Activated CD4-positive, alpha-beta T cell treated with anti-CD3 and anti-CD28 coated beads for 24 hours (primary cell): Measurements from ENCODE around the gene RAB13.
"Not testable (repeated sequence)": the region's sequence is repeated elsewhere in the genome, so short reads cannot be mapped to it uniquely, and the experiment has no call there.

Source experiments
- DNase-seq, 2 donors: peaks; one replicate each; pipeline ENCODE4 v3.0.0-alpha.2; 2020; ENCODE audit warnings: low read depth in 2 of 2

The RAB13 gene

GRCh38 chr1:153985941-153986761 lies at the start of gene RAB13:
RAB13 (minus strand) TSS chr1:153986339; CDS start chr1:153986236, 103 bp downstream.
- no peak for DNase-seq

- DNase-seq: not testable (repeated sequence)
These were observed 47.6 kb upstream of the RAB13 start for GRCh38 chr1:154033697-154034096.

- no peak for DNase-seq
These were observed 33.8 kb upstream of the RAB13 start for GRCh38 chr1:154019940-154020339.

- DNase-seq: no peak
These were observed 33.1 kb upstream of the RAB13 start for GRCh38 chr1:154019269-154019668.

GRCh38 chr1:154014154-154014907 lies 28.2 kb upstream of the RAB13 start:
- DNase-seq: no peak

GRCh38 chr1:154012543-154012942 lies 26.4 kb upstream of the RAB13 start:
- not testable (repeated sequence) for DNase-seq

GRCh38 chr1:154012129-154012528 lies 26.0 kb upstream of the RAB13 start:
- DNase-seq: no peak

- no peak for DNase-seq
These were observed 20.0 kb upstream of the RAB13 start for GRCh38 chr1:154006136-154006535.

- DNase-seq: no peak
These were observed 14.3 kb upstream of the RAB13 start for GRCh38 chr1:154000420-154000819.

- not testable (repeated sequence) for DNase-seq
These were observed 10.7 kb upstream of the RAB13 start for GRCh38 chr1:153996882-153997281.

GRCh38 chr1:153995640-153996039 lies 9.5 kb upstream of the RAB13 start:
- no peak for DNase-seq

- DNase-seq: no peak
These were observed 9.1 kb upstream of the RAB13 start for GRCh38 chr1:153995202-153995601.

- DNase-seq: no peak
These were observed 5.7 kb upstream of the RAB13 start for GRCh38 chr1:153991806-153992205.

- DNase-seq: no peak
These were observed 5.1 kb upstream of the RAB13 start for GRCh38 chr1:153991151-153991630.

- DNase-seq: peak; percentile 68 to 81
These were observed 4.5 kb upstream of the RAB13 start, which contains the start of gene RPS27 for GRCh38 chr1:153990468-153991150. RPS27 (plus strand) TSS chr1:153990762; CDS start chr1:153990797, 35 bp downstream.

- DNase-seq: no peak
These were observed 1.5 kb upstream of the RAB13 start for GRCh38 chr1:153987621-153988020.

GRCh38 chr1:153985341-153985912 lies 712 bp downstream of the RAB13 start:
- DNase-seq: peak in 1 of 2 donors; percentile 38

- no peak for DNase-seq
These were observed 1.8 kb downstream of the RAB13 start for GRCh38 chr1:153984123-153984894.

- DNase-seq: not testable (repeated sequence)
These were observed 4.4 kb downstream of the RAB13 start for GRCh38 chr1:153981735-153982134.

GRCh38 chr1:153979091-153979490 lies 7.0 kb downstream of the RAB13 start:
- not testable (repeated sequence) for DNase-seq
